Trophoblast cell (in vitro differentiated cells and primary cell): ENCODE data around the gene CAV1.
A peak's percentile ranks its signal among the peaks of the same experiment; 100 is the strongest.

ENCODE experiments used
- DNase-seq, 2 donors: peaks; one replicate each; pipeline ENCODE4 v3.0.0-alpha.2; 2016
- H2AFZ ChIP-seq: 2 replicates; pipeline ENCODE4 v1.6.1; 2013; ENCODE audit warnings: low read length, moderate library complexity, mild to moderate bottlenecking; ENCODE audit not compliant: insufficient read depth, poor library complexity
- H2AK5ac ChIP-seq: 2 replicates; pipeline ENCODE4 v1.6.1; 2013; ENCODE audit warnings: mild to moderate bottlenecking, low read length
- H2BK120ac ChIP-seq: 2 replicates; pipeline ENCODE4 v1.6.1; 2013; ENCODE audit warnings: low read length, mild to moderate bottlenecking, moderate library complexity; ENCODE audit not compliant: insufficient read depth, poor library complexity
- H2BK12ac ChIP-seq: 2 replicates; pipeline ENCODE4 v1.6.1; 2013; ENCODE audit warnings: mild to moderate bottlenecking, low read length, moderate library complexity
- H2BK5ac ChIP-seq: 2 replicates; pipeline ENCODE4 v1.6.1; 2013; ENCODE audit warnings: low read length, low read depth, moderate library complexity, mild to moderate bottlenecking; ENCODE audit not compliant: poor library complexity
- H3K14ac ChIP-seq: 2 replicates; pipeline ENCODE4 v1.6.1; 2013; ENCODE audit warnings: mild to moderate bottlenecking, low read length
- H3K18ac ChIP-seq: 2 replicates; pipeline ENCODE4 v1.6.1; 2013; ENCODE audit warnings: mild to moderate bottlenecking, low read length
- H3K23ac ChIP-seq: 2 replicates; pipeline ENCODE4 v1.6.1; 2013; ENCODE audit warnings: low read length
- H3K27ac ChIP-seq: 2 replicates; pipeline ENCODE4 v1.5.1; 2013; ENCODE audit warnings: low read depth, mild to moderate bottlenecking, inconsistent platforms, low read length, moderate library complexity
- H3K27me3 ChIP-seq: 2 replicates; pipeline ENCODE4 v1.6.1; 2013; ENCODE audit warnings: inconsistent platforms, mild to moderate bottlenecking, low read length, moderate library complexity; ENCODE audit not compliant: insufficient read depth
- H3K36me3 ChIP-seq, 2 experiments: 1 replicate in 1 of 2; 2 replicates in 1 of 2; pipeline ENCODE4 v1.6.1; 2013; ENCODE audit warnings: low read length in 2 of 2, mild to moderate bottlenecking in 2 of 2, moderate library complexity in 1 of 2; ENCODE audit not compliant: insufficient read depth in 2 of 2, control insufficient read depth in 1 of 2
- H3K4ac ChIP-seq: 2 replicates; pipeline ENCODE4 v1.6.1; 2013; ENCODE audit warnings: low read depth, mild to moderate bottlenecking, low read length, moderate library complexity
- H3K4me1 ChIP-seq, 2 experiments: 1 replicate in 1 of 2; 2 replicates in 1 of 2; pipeline ENCODE4 v1.6.1; 2013; ENCODE audit warnings: low read length in 2 of 2, mild to moderate bottlenecking in 2 of 2, moderate library complexity in 1 of 2; ENCODE audit not compliant: insufficient read depth in 2 of 2, control insufficient read depth in 1 of 2
- H3K4me2 ChIP-seq: 2 replicates; pipeline ENCODE4 v1.6.1; 2013; ENCODE audit warnings: inconsistent platforms, mild to moderate bottlenecking, low read length, moderate library complexity
- H3K4me3 ChIP-seq: 2 replicates; pipeline ENCODE4 v1.5.1; 2013; ENCODE audit warnings: mild to moderate bottlenecking, low read depth, low read length, inconsistent platforms
- H3K79me1 ChIP-seq: one replicate; pipeline ENCODE4 v1.6.1; 2013; ENCODE audit warnings: low read length
- H3K79me2 ChIP-seq: 2 replicates; pipeline ENCODE4 v1.6.1; 2013; ENCODE audit warnings: low read length, mild to moderate bottlenecking; ENCODE audit not compliant: control insufficient read depth, insufficient read depth, poor library complexity
- H3K9ac ChIP-seq: 2 replicates; pipeline ENCODE4 v1.6.1; 2013; ENCODE audit warnings: mild to moderate bottlenecking, low read length
- H3K9me3 ChIP-seq: 2 replicates; pipeline ENCODE4 v1.6.1; 2013; ENCODE audit warnings: low read depth, mild to moderate bottlenecking, control low read depth, inconsistent platforms, low read length; ENCODE audit not compliant: insufficient read depth
- H4K12ac ChIP-seq: 2 replicates; pipeline ENCODE4 v1.6.1; 2013; ENCODE audit warnings: low read depth, mild to moderate bottlenecking, low read length, moderate library complexity
- H4K8ac ChIP-seq: 2 replicates; pipeline ENCODE4 v1.6.1; 2013; ENCODE audit warnings: low read depth, mild to moderate bottlenecking, low read length, moderate library complexity
- H4K91ac ChIP-seq: one replicate; pipeline ENCODE4 v1.6.1; 2013; ENCODE audit warnings: low read depth, mild to moderate bottlenecking, low read length, moderate library complexity
- WGBS: extraction: QIAGEN DNeasy Blood & Tissue Kit; methylation state at CpG from one replicate; pipeline ENCODE4 v1.1.7; 2013; ENCODE audit warnings: missing lambda C conversion rate; ENCODE audit not compliant: insufficient read length, insufficient coverage; ENCODE audit errors: extremely low coverage; 5-methylcytosine and 5-hydroxymethylcytosine counted together

CAV1 gene

GRCh38 chr7:116534790-116535189 lies 10.0 kb downstream of the CAV1 start:
- no peak overlapping the region for H2BK12ac ChIP-seq

DNA sequence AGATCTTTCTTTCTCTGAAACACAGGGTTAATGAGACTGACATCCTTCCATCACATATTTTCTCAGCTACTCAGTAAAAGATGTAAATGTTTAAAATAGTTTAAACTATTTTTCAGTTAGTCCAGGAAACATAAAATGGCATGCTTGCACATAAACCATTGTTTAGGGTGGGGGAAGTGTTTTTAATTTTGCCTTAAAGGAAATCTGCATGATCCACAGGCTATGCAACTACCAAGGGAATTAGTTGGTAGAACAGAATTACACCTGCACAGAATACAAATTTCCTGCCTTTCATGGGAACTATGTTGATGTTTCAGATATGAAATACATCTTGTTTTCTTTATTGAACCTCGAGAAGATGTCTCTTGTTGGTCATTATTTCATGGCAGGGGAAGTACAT lies 10.6 kb downstream of the CAV1 start:
- Histone ChIP-seq H3K9me3 (no peaks in the 10 kb centered on the region), H4K91ac (no peak overlapping the region), H3K27me3 (no peaks in the 10 kb centered on the region), H3K79me1 (no peaks in the 10 kb centered on the region), H3K23ac (no peak overlapping the region), H3K14ac (no peak overlapping the region), H2AFZ (no peak overlapping the region), H3K4me2 (no peak overlapping the region), H3K36me3 (no peaks in the 10 kb centered on the region), H4K8ac (no peak overlapping the region), H3K27ac (no peak overlapping the region), H2BK120ac (no peak overlapping the region), H4K12ac (no peak overlapping the region), H3K4me3 (no peak overlapping the region), H2AK5ac (no peak overlapping the region), H3K79me2 (no peaks in the 10 kb centered on the region), H3K18ac (no peak overlapping the region), H3K4ac (no peak overlapping the region), H3K9ac (no peak overlapping the region), H2BK5ac (no peak overlapping the region), H3K4me1 (peaks cover 0 to 2% of the 10 kb centered on the region in 2 experiments), H2BK12ac (no peak overlapping the region)
- DNase-seq, result no peak
- WGBS, result no CpG with 5 or more reads among the region's 1 CpG

More at GRCh38 chr7:116534790-116535189, 10.0 kb downstream of the CAV1 start:
- H3K9me3 ChIP-seq, result no peaks in the 10 kb centered on the region
- H4K12ac ChIP-seq, result no peak overlapping the region
- peaks cover 0 to 2% of the 10 kb centered on the region in 2 experiments for H3K4me1 ChIP-seq
- no peak overlapping the region for H3K4me2 ChIP-seq
- H3K9ac ChIP-seq, result no peak overlapping the region
- no peak overlapping the region for H3K23ac ChIP-seq
- no peak overlapping the region for H2BK120ac ChIP-seq
- no peaks in the 10 kb centered on the region for H3K27me3 ChIP-seq
- DNase-seq, result no peak
- no peak overlapping the region for H3K4me3 ChIP-seq
- H3K36me3 ChIP-seq, result no peaks in the 10 kb centered on the region
- no peak overlapping the region for H3K4ac ChIP-seq
- no peak overlapping the region for H4K8ac ChIP-seq
- no peak overlapping the region for H3K14ac ChIP-seq
- H3K27ac ChIP-seq, result no peak overlapping the region
- peak overlapping the region; percentile 32 for H2AK5ac ChIP-seq
- no peaks in the 10 kb centered on the region for H3K79me1 ChIP-seq
- H3K18ac ChIP-seq, result no peak overlapping the region
- H2AFZ ChIP-seq, result no peak overlapping the region
- H2BK5ac ChIP-seq, result no peak overlapping the region
- H3K79me2 ChIP-seq, result no peaks in the 10 kb centered on the region
- no CpG with 5 or more reads among the region's 2 CpGs for WGBS
- no peak overlapping the region for H4K91ac ChIP-seq

DNA sequence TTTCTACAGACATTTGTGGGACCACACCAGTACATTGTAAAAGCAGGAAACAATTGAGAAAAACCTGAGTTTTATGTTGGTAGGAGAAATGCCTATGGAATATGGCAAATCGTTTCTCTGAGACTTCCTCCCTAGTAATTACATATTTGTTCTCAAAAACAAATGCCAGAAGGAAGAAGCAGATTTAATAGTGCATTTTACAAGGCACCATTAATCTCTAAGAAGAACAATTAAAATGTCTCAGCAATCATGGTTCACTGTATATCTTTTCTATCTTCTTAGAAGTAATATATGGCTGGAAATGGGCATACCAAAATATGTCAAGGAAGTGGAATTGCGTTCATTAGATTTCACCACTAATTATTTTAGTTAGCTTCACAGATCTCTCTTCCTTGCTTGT lies 13.3 kb downstream of the CAV1 start:
- no peak overlapping the region for H2BK120ac ChIP-seq
- H2AFZ ChIP-seq, result no peak overlapping the region
- no peak overlapping the region for H4K8ac ChIP-seq
- H3K27me3 ChIP-seq, result no peaks in the 10 kb centered on the region
- no peak overlapping the region for H3K23ac ChIP-seq
- no peak overlapping the region for H4K12ac ChIP-seq
- no peak overlapping the region for H4K91ac ChIP-seq
- no peak overlapping the region for H3K27ac ChIP-seq
- H2BK5ac ChIP-seq, result no peak overlapping the region
- no peaks in the 10 kb centered on the region for H3K79me2 ChIP-seq
- no peak overlapping the region for H3K18ac ChIP-seq
- no peaks in the 10 kb centered on the region for H3K9me3 ChIP-seq
- H3K9ac ChIP-seq, result no peak overlapping the region
- H3K4me2 ChIP-seq, result no peak overlapping the region
- no CpG with 5 or more reads among the region's 2 CpGs for WGBS
- no peak overlapping the region for H3K4ac ChIP-seq
- H3K79me1 ChIP-seq, result no peaks in the 10 kb centered on the region
- peaks cover 0 to 6% of the 10 kb centered on the region in 2 experiments for H3K4me1 ChIP-seq
- no peak overlapping the region for H3K14ac ChIP-seq
- no peaks in the 10 kb centered on the region for H3K36me3 ChIP-seq
- H2AK5ac ChIP-seq, result no peak overlapping the region
- H2BK12ac ChIP-seq, result no peak overlapping the region
- no peak overlapping the region for H3K4me3 ChIP-seq
- no peak for DNase-seq

GRCh38 chr7:116539879-116540278 lies 15.0 kb downstream of the CAV1 start:
- no peak overlapping the region for H3K4ac ChIP-seq
- DNase-seq, result no peak
- H3K79me2 ChIP-seq, result no peaks in the 10 kb centered on the region
- H4K12ac ChIP-seq, result no peak overlapping the region
- no peaks in the 10 kb centered on the region for H3K36me3 ChIP-seq
- H3K27me3 ChIP-seq, result no peaks in the 10 kb centered on the region
- WGBS, result no CpG with 5 or more reads among the region's 3 CpGs
- no peak overlapping the region for H3K4me3 ChIP-seq
- H2BK12ac ChIP-seq, result no peak overlapping the region
- H3K18ac ChIP-seq, result no peak overlapping the region
- H3K4me1 ChIP-seq, result peaks cover 0 to 5% of the 10 kb centered on the region in 2 experiments
- no peak overlapping the region for H3K14ac ChIP-seq
- no peak overlapping the region for H2AFZ ChIP-seq
- H2BK120ac ChIP-seq, result no peak overlapping the region
- no peaks in the 10 kb centered on the region for H3K9me3 ChIP-seq
- no peak overlapping the region for H2AK5ac ChIP-seq
- H3K27ac ChIP-seq, result no peak overlapping the region
- H4K91ac ChIP-seq, result no peak overlapping the region
- no peaks in the 10 kb centered on the region for H3K79me1 ChIP-seq
- no peak overlapping the region for H4K8ac ChIP-seq
- no peak overlapping the region for H2BK5ac ChIP-seq
- H3K4me2 ChIP-seq, result no peak overlapping the region
- no peak overlapping the region for H3K23ac ChIP-seq
- H3K9ac ChIP-seq, result no peak overlapping the region
